Activated naive CD4-positive, alpha-beta T cell treated with anti-CD3 and anti-CD28 coated beads, Interleukin-2, amount 50 U/mL, for 24 hours (primary cell): ENCODE data around the gene IL17REL.

Experiments used
- H3K27ac Mint-ChIP-seq: one replicate; pipeline ENCODE4 v1.8.0; 2021; ENCODE audit warnings: mild to moderate bottlenecking, mixed read lengths
- H3K27me3 Mint-ChIP-seq: one replicate; pipeline ENCODE4 v1.8.0; 2021; ENCODE audit warnings: mixed read lengths
- H3K36me3 Mint-ChIP-seq: one replicate; pipeline ENCODE4 v1.8.0; 2021; ENCODE audit warnings: mixed read lengths
- H3K4me1 Mint-ChIP-seq: one replicate; pipeline ENCODE4 v1.8.0; 2021; ENCODE audit warnings: mixed read lengths
- H3K4me3 Mint-ChIP-seq: one replicate; pipeline ENCODE4 v1.8.0; 2021; ENCODE audit warnings: mild to moderate bottlenecking, mixed read lengths
- H3K9me3 Mint-ChIP-seq: one replicate; pipeline ENCODE4 v1.8.0; 2021; ENCODE audit warnings: mixed read lengths

The IL17REL gene

DNA sequence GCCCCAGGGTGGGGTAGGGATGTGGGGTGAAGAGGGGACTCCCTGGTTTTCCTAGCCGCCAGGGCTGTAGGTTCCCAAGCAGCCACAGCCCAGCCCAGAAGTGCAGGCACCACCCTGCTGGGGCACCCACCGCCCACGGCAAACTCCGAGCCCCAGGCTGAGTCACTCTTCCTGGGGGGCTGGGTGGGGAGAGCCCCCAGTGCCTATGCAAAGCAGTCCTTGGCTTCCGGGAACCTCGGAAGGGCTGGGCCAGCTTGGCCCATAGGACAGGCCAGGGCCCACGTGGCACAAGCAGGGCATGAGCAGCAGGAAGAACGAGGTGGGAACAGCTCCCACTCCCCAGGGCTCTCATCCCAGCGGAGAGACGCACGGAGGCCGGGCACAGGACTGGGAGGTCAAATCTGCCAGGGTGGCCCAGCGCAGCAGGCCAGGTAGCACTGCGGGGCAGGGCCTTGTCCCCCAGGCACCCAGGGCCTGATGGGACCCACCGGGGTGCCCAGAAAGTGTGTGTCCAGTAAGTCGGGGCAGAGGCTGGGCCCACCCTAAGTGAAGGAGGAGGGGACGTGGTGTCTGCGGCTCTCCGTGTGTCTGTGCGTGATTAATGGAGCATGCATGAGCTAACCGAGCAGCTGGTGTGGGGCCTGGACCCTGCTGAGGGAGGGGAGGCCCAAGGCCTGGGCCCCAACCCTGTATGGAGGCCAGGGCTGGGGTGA is 4.6 kb upstream of the IL17REL start:
- no peaks in the 10 kb centered on the region for H3K36me3 Mint-ChIP-seq
- H3K27ac Mint-ChIP-seq, result peak overlapping the region; percentile 90
- peak overlapping the region; percentile 62 for H3K4me3 Mint-ChIP-seq
- H3K4me1 Mint-ChIP-seq, result no peaks in the 10 kb centered on the region
- no peaks in the 10 kb centered on the region for H3K9me3 Mint-ChIP-seq
- no peaks in the 10 kb centered on the region for H3K27me3 Mint-ChIP-seq

DNA sequence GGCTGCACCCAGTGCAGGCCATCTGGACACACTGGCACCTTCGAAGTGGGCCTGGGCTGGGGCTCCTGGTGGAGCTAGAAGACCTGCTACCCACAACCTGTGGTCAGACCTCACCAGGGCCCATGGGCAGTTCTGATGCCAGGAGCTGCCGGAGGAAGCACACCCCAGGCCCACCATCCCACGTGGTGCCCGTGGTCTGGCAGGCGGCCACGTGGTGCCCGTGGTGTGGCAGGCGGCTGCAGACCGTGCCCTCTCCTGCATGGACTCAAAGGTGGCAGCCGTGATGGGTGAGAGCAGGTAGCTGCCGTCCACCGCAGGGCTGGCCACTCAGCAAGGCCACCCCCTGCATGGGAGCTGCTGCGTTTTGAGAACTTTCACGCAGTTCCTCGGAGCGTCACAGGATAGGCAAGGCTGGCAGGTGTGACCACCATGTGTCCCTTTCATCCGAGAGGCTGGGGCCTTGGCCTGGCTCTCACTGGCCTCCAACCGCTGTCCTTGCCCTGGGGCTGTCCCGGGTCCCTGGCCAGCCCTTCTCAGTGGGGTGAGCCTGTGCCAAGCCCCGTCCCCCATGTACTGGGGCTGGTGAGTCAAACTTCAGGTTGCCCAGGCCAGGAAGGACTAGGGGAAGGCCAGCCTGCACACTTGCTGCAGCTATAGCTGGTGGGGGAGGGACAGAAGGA is 3.9 kb upstream of the IL17REL start:
- Mint-ChIP-seq H3K27ac (peak overlapping the region; percentile 46), H3K4me1 (peaks cover 5% of the 10 kb centered on the region), H3K27me3 (no peaks in the 10 kb centered on the region), H3K4me3 (peak overlapping the region; percentile 11), H3K36me3 (no peaks in the 10 kb centered on the region), H3K9me3 (no peaks in the 10 kb centered on the region)

GRCh38 chr22:50015451-50016307 is 3.1 kb upstream of the IL17REL start:
- no peak overlapping the region for H3K4me3 Mint-ChIP-seq
- no peaks in the 10 kb centered on the region for H3K9me3 Mint-ChIP-seq
- no peak overlapping the region for H3K27ac Mint-ChIP-seq
- H3K27me3 Mint-ChIP-seq, result no peaks in the 10 kb centered on the region
- no peaks in the 10 kb centered on the region for H3K36me3 Mint-ChIP-seq
- peaks cover 10% of the 10 kb centered on the region for H3K4me1 Mint-ChIP-seq

DNA sequence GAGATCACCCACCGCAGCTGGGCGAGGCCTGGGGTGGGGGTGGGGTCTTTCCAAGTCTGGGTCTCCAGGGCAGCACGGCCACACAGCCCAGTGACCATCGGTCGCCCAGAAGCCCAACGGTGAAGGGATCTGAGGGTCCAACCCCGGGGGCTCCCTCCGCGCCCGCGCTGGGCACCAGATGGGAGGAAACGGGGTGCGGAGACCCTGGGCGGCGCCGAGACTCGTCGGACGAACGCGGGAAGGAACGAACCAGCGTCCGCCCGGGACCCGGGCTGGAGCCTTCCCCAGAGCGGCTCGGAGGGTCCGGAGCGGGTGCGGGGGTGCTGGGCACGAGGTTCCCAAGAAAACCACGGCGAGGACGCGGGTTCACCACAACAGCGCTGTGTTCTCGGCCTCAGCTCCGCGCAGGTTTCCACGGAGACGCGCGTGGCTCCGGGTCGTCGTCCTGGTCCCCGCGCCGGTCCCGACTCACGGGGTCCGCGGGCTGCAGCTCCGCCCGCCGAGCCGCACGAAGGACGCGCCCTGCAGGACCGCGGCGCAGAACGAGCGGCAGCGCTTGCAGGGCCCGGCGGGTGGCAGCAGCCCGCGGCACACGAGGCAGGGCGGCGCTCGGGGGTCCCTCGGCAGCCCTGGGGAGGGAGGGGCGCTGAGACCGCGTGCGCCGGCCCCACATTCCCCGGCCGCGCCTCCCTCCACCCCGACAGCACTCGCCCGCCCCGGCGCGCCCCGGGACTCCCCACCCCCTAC is 2.3 kb upstream of the IL17REL start:
- H3K27me3 Mint-ChIP-seq, result no peaks in the 10 kb centered on the region
- H3K9me3 Mint-ChIP-seq, result no peaks in the 10 kb centered on the region
- H3K4me3 Mint-ChIP-seq, result no peak overlapping the region
- H3K27ac Mint-ChIP-seq, result no peak overlapping the region
- peaks cover 10% of the 10 kb centered on the region for H3K4me1 Mint-ChIP-seq
- H3K36me3 Mint-ChIP-seq, result no peaks in the 10 kb centered on the region

- Mint-ChIP-seq H3K4me1 (peaks cover 10% of the 10 kb centered on the region), H3K4me3 (peak overlapping the region; percentile 26), H3K27me3 (no peaks in the 10 kb centered on the region), H3K27ac (no peak overlapping the region), H3K9me3 (no peaks in the 10 kb centered on the region), H3K36me3 (no peaks in the 10 kb centered on the region)
Observed at GRCh38 chr22:50014053-50014501, 1.5 kb upstream of the IL17REL start.

- Mint-ChIP-seq H3K27me3 (no peaks in the 10 kb centered on the region), H3K4me1 (peaks cover 10% of the 10 kb centered on the region), H3K4me3 (peak overlapping the region; percentile 33)
Observed at GRCh38 chr22:50011447-50012210, 936 bp downstream of the IL17REL start.

GRCh38 chr22:50010676-50011446 is 1.7 kb downstream of the IL17REL start:
- H3K27ac Mint-ChIP-seq, result no peak overlapping the region
- no peaks in the 10 kb centered on the region for H3K36me3 Mint-ChIP-seq
- no peaks in the 10 kb centered on the region for H3K27me3 Mint-ChIP-seq
- no peaks in the 10 kb centered on the region for H3K9me3 Mint-ChIP-seq
- H3K4me3 Mint-ChIP-seq, result peak overlapping the region; percentile 33
- peaks cover 10% of the 10 kb centered on the region for H3K4me1 Mint-ChIP-seq

More at GRCh38 chr22:50011447-50012210, 936 bp downstream of the IL17REL start:
- Mint-ChIP-seq H3K9me3 (no peaks in the 10 kb centered on the region), H3K36me3 (no peaks in the 10 kb centered on the region), H3K27ac (no peak overlapping the region)

- H3K27me3 Mint-ChIP-seq, result no peaks in the 10 kb centered on the region
- H3K27ac Mint-ChIP-seq, result peak overlapping the region; percentile 30
- H3K4me1 Mint-ChIP-seq, result peaks cover 10% of the 10 kb centered on the region
Observed at GRCh38 chr22:50009765-50010675, 2.5 kb downstream of the IL17REL start.

GRCh38 chr22:50009251-50009650 is 3.3 kb downstream of the IL17REL start:
- H3K4me3 Mint-ChIP-seq, result no peak overlapping the region
- no peaks in the 10 kb centered on the region for H3K36me3 Mint-ChIP-seq
- no peak overlapping the region for H3K27ac Mint-ChIP-seq
- peaks cover 10% of the 10 kb centered on the region for H3K4me1 Mint-ChIP-seq
- no peaks in the 10 kb centered on the region for H3K9me3 Mint-ChIP-seq
- no peaks in the 10 kb centered on the region for H3K27me3 Mint-ChIP-seq

More at GRCh38 chr22:50009765-50010675, 2.5 kb downstream of the IL17REL start:
- Mint-ChIP-seq H3K36me3 (no peaks in the 10 kb centered on the region), H3K9me3 (no peaks in the 10 kb centered on the region), H3K4me3 (no peak overlapping the region)

DNA sequence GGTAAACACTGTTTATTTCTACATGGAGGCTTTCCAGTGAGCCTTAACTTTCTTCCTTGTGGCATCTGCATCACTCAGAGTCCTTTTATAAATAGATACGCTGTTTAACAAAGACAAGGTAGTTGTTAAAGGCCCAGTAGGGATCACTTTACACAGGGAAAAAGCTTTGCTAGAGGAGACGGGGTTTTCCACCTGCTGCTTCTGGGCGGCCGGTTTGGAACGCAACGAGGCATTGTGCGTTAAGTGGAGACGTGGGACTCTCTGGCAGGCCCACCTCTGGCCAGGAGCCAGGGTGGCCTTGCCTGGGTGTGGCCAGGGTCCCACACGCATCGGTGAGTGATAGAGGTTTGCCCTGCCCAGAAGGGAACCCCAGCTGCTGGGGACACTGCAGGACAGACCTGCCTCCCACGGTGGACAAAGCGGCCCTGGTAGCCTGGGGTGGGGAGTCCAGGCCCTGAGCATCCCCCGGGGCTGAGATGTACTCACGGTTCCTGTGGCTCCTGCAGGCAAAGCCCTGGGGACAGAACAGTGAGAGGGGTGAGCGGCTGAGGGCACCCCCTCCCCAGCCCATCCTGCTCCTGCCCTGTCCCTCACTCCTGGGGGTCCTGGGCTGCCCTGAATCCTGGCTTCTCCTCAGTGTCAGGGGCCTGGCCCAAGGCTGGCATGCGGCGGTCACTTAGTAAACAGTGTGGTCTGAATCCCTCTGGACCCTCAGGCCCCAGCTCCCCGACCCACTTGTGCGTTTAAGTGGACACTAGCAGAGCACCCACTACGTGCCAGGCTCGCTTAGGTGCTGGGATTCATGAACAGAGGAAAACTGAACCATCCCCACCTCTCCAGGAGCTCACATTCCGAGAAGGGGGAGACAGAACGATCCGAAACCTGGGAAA is 4.2 kb downstream of the IL17REL start:
- no peaks in the 10 kb centered on the region for H3K9me3 Mint-ChIP-seq
- peaks cover 10% of the 10 kb centered on the region for H3K4me1 Mint-ChIP-seq
- no peaks in the 10 kb centered on the region for H3K36me3 Mint-ChIP-seq
- H3K27ac Mint-ChIP-seq, result no peak overlapping the region
- H3K27me3 Mint-ChIP-seq, result no peaks in the 10 kb centered on the region
- H3K4me3 Mint-ChIP-seq, result no peak overlapping the region

- no peak overlapping the region for H3K27ac Mint-ChIP-seq
- no peaks in the 10 kb centered on the region for H3K9me3 Mint-ChIP-seq
- H3K27me3 Mint-ChIP-seq, result no peaks in the 10 kb centered on the region
- no peaks in the 10 kb centered on the region for H3K36me3 Mint-ChIP-seq
- no peak overlapping the region for H3K4me3 Mint-ChIP-seq
- H3K4me1 Mint-ChIP-seq, result peaks cover 10% of the 10 kb centered on the region
Observed at GRCh38 chr22:50007057-50007511, 5.5 kb downstream of the IL17REL start.

- H3K27ac Mint-ChIP-seq, result no peak overlapping the region
- no peaks in the 10 kb centered on the region for H3K36me3 Mint-ChIP-seq
- no peaks in the 10 kb centered on the region for H3K4me1 Mint-ChIP-seq
- no peaks in the 10 kb centered on the region for H3K9me3 Mint-ChIP-seq
- H3K4me3 Mint-ChIP-seq, result no peak overlapping the region
- no peaks in the 10 kb centered on the region for H3K27me3 Mint-ChIP-seq
Observed at GRCh38 chr22:50004918-50005317, 7.6 kb downstream of the IL17REL start.
